IPS-18a (cell line): ENCODE results near the gene KLF6.

ENCODE experiments used
- H3K27ac ChIP-seq: one replicate; pipeline ENCODE4 v1.5.1; 2013; ENCODE audit warnings: low read length
- H3K27me3 ChIP-seq: one replicate; pipeline ENCODE4 v1.6.1; 2013; ENCODE audit warnings: mild to moderate bottlenecking, low read length; ENCODE audit not compliant: control insufficient read depth, insufficient read depth
- H3K36me3 ChIP-seq: one replicate; pipeline ENCODE4 v1.6.1; 2013; ENCODE audit warnings: low read depth, low read length; ENCODE audit not compliant: control insufficient read depth
- H3K4me1 ChIP-seq: one replicate; pipeline ENCODE4 v1.6.1; 2013; ENCODE audit warnings: low read depth, low read length; ENCODE audit not compliant: control insufficient read depth
- H3K4me3 ChIP-seq: one replicate; pipeline ENCODE4 v1.5.1; 2013; ENCODE audit warnings: low read length
- H3K9ac ChIP-seq: one replicate; pipeline ENCODE4 v1.6.1; 2013; ENCODE audit warnings: mild to moderate bottlenecking, low read length, moderate library complexity
- H3K9me3 ChIP-seq: one replicate; pipeline ENCODE4 v1.6.1; 2013; ENCODE audit warnings: low read depth, low read length; ENCODE audit not compliant: control insufficient read depth

The KLF6 gene

GRCh38 chr10:3728563-3728962 is 56.4 kb downstream of the KLF6 start:
- no peaks in the 10 kb centered on the region for H3K9me3 ChIP-seq
- H3K9ac ChIP-seq = no peak overlapping the region

DNA sequence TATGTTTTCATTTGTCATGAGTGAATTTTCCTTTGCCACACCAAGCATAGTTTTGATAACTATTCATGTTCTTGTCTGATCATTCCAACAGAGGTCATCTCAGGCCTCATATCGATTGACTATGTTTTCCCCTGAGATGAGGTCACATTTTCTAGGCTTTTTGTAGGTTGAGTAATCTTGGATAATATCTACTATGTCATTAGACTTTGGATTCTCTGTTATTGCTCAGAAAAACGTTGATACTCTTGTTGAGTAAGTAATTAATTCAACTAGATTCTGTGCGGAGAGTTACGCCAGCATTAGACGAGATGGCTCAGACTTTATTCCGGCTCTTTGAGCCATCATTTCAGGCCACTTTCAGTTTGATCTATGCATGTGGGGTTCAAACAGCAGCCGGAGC is 57.7 kb downstream of the KLF6 start:
- Histone ChIP-seq H3K9me3 (no peaks in the 10 kb centered on the region), H3K4me1 (no peaks in the 10 kb centered on the region), H3K27me3 (no peaks in the 10 kb centered on the region), H3K36me3 (no peaks in the 10 kb centered on the region), H3K9ac (no peak overlapping the region), H3K27ac (no peak overlapping the region), H3K4me3 (no peak overlapping the region)

More at GRCh38 chr10:3728563-3728962, 56.4 kb downstream of the KLF6 start:
- Histone ChIP-seq H3K27ac (no peak overlapping the region), H3K4me3 (no peak overlapping the region), H3K36me3 (no peaks in the 10 kb centered on the region), H3K4me1 (no peaks in the 10 kb centered on the region), H3K27me3 (no peaks in the 10 kb centered on the region)
